Measurements from ENCODE around the gene TCF19.

DNA sequence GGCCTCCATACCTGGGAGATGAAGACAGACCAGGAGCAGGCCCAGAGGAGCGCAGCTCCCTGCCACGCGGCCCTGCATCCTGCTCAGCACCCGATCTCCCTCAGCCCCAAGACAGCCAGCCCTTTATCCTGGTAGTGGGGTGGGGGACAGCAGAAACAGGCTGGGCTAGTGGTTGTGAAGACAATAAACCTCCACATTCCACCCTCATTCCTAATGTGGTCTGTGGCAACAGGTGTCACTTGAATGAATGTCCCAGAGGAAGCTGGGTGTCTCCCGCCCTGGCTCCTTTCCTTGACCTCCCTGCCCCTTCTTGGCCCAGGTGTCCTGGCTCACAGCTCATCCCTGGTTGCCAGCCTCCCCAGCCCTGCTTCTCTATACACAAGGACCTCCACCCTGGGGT is 45.9 kb upstream of the TCF19 start, which contains the start of gene C6orf15:
- TF ChIP-seq CTCF (IDR thresholded peaks at IDR 0.05) (no peak), POLR2AphosphoS5 (IDR thresholded peaks at IDR 0.05) (no peak), EP300 (IDR thresholded peaks at IDR 0.05) (no peak)

Data from stomach (tissue), 4 donors.